ENCODE results near the gene ARF5.

DNA sequence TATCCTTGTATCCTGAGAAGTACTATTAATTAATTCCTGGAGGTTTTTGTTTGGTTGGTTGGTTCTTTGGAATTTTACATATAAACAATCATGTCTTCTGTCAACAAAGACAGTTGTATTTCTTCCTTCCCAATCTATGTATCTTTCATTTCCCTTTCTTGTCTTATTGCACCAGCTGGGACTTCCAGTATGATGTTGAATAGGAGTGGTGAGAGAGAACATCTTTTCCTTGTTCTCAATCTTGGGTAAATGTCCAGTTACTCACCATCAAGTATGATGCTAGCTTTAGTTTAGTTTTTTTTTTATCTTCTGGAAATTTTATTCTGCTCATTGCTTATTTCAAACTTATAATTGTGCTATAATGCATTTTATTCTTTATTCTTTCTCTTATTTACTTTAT is 37.1 kb downstream of the ARF5 start:
- TF ChIP-seq POLR2A (IDR thresholded peaks at IDR 0.05) (no peak), EP300 (IDR thresholded peaks at IDR 0.05) (no peak), POLR2AphosphoS5 (IDR thresholded peaks at IDR 0.05) (no peak)
- TF ChIP-seq, protein P1, sequence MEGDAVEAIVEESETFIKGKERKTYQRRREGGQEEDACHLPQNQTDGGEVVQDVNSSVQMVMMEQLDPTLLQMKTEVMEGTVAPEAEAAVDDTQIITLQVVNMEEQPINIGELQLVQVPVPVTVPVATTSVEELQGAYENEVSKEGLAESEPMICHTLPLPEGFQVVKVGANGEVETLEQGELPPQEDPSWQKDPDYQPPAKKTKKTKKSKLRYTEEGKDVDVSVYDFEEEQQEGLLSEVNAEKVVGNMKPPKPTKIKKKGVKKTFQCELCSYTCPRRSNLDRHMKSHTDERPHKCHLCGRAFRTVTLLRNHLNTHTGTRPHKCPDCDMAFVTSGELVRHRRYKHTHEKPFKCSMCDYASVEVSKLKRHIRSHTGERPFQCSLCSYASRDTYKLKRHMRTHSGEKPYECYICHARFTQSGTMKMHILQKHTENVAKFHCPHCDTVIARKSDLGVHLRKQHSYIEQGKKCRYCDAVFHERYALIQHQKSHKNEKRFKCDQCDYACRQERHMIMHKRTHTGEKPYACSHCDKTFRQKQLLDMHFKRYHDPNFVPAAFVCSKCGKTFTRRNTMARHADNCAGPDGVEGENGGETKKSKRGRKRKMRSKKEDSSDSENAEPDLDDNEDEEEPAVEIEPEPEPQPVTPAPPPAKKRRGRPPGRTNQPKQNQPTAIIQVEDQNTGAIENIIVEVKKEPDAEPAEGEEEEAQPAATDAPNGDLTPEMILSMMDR (IDR thresholded peaks at IDR 0.05) = no peak
